GM12891 (cell line): ENCODE data around the gene B3GAT2.

Source experiments
- DNase-seq: peaks from one replicate; pipeline ENCODE4 v3.0.0; 2011; ENCODE audit warnings: low spot score; ENCODE audit not compliant: insufficient read length
- FAIRE-seq: peaks from 2 replicates; lab custom pipeline; 2011; peaks lifted over from hg19 to GRCh38; lab: Jason Lieb, UNC
- PAX5 ChIP-seq: IDR thresholded peaks from 2 replicates; pipeline ENCODE4 v1.6.1; 2011; ENCODE audit warnings: low read length, moderate library complexity, mild to moderate bottlenecking; ENCODE audit not compliant: insufficient read depth, severe bottlenecking
- POLR2A ChIP-seq: IDR thresholded peaks from 2 replicates; pipeline ENCODE4 v1.6.1; 2011; ENCODE audit warnings: low read depth, low read length, control low read depth
- POLR2AphosphoS5 ChIP-seq: IDR thresholded peaks from 2 replicates; pipeline ENCODE4 v1.6.1; 2011; ENCODE audit warnings: low read depth, low read length, control low read depth
- POU2F2 ChIP-seq: IDR thresholded peaks from 2 replicates; pipeline ENCODE4 v1.6.1; 2011; ENCODE audit warnings: low read depth, mild to moderate bottlenecking, control low read depth, low read length, moderate library complexity
- SPI1 ChIP-seq: IDR thresholded peaks from 2 replicates; pipeline ENCODE4 v1.6.1; 2011; ENCODE audit warnings: low read depth, low read length, control low read depth
- TAF1 ChIP-seq: IDR thresholded peaks from 2 replicates; pipeline ENCODE4 v1.6.1; 2011; ENCODE audit warnings: low read depth, low read length, control low read depth

The B3GAT2 gene

GRCh38 chr6:70831427-70831826, 125.4 kb downstream of the B3GAT2 start:
- DNase-seq (no peak), FAIRE-seq (peak; percentile 35)
- no peak for TF ChIP-seq POLR2A
- TF ChIP-seq TAF1 = no peak
- TF ChIP-seq POU2F2 = no peak
- TF ChIP-seq POLR2AphosphoS5 = no peak
- no peak for TF ChIP-seq PAX5
- TF ChIP-seq SPI1 = no peak

GRCh38 chr6:70823651-70824050, 133.2 kb downstream of the B3GAT2 start:
- FAIRE-seq (no peak), DNase-seq (no peak)
- TF ChIP-seq PAX5 = peak; percentile 86
- TF ChIP-seq SPI1 = peak; percentile 82
- TF ChIP-seq POU2F2 = no peak

- DNase-seq = no peak
- no peak for FAIRE-seq
- no peak for TF ChIP-seq POU2F2
- no peak for TF ChIP-seq TAF1
- TF ChIP-seq POLR2AphosphoS5 = no peak
- no peak for TF ChIP-seq SPI1
Measured at GRCh38 chr6:70821751-70822150, 135.1 kb downstream of the B3GAT2 start.

GRCh38 chr6:70820778-70821177, 136.1 kb downstream of the B3GAT2 start:
- TF ChIP-seq POLR2AphosphoS5 (no peak), TAF1 (no peak), POU2F2 (no peak)
- DNase-seq (no peak), FAIRE-seq (no peak)

- no peak for DNase-seq
- FAIRE-seq = no peak
Measured at GRCh38 chr6:70819646-70820045, 137.2 kb downstream of the B3GAT2 start.

GRCh38 chr6:70813885-70814284, 143.0 kb downstream of the B3GAT2 start:
- FAIRE-seq = no peak
- TF ChIP-seq SPI1 (no peak), POLR2A (no peak), TAF1 (no peak), POLR2AphosphoS5 (no peak), POU2F2 (no peak), PAX5 (no peak)
- no peak for DNase-seq

More at GRCh38 chr6:70819646-70820045, 137.2 kb downstream of the B3GAT2 start:
- TF ChIP-seq POLR2AphosphoS5 (no peak), POLR2A (no peak), SPI1 (no peak), POU2F2 (no peak), TAF1 (no peak), PAX5 (no peak)

GRCh38 chr6:70811788-70812187, 145.1 kb downstream of the B3GAT2 start:
- DNase-seq (no peak), FAIRE-seq (no peak)
- TF ChIP-seq POLR2AphosphoS5 (no peak), POLR2A (no peak), PAX5 (no peak), TAF1 (no peak), SPI1 (no peak), POU2F2 (no peak)
